ENCODE results near the gene MEDAG. TPM values are rescaled to one million over a fixed set of nuclear protein-coding genes. Genes with fewer than 3 reads are reported as not detected.
"Not testable (repeated sequence)": the region's sequence is repeated elsewhere in the genome, so short reads cannot be mapped to it uniquely, and the experiment has no call there.

Gene MEDAG
- total RNA-seq, 1 experiment from 2014 or later, result not detected

- intact Hi-C loops (cut with micrococcal nuclease; ENCODE audit: unreplicated experiment), result no loop called here
- H3K4me3 ChIP-seq (ENCODE audit: low read depth, low read length, poor library complexity, severe bottlenecking), result no peak overlapping the region
- CTCF ChIA-PET, result no interaction called here
- H3K27me3 ChIP-seq (replicated peaks; ENCODE audit: insufficient read depth, low read depth, low read length, poor library complexity), result no peaks in the 10 kb centered on the region
- no peak for DNase-seq (ENCODE audit: low spot score)
- no peak for TF ChIP-seq CTCF (conservative IDR thresholded peaks at IDR 0.05; ENCODE audit: low read depth, low read length)
- no peak for TF ChIP-seq EZH2 (IDR thresholded peaks at IDR 0.05; ENCODE audit: borderline replicate concordance, low read depth, low read length, poor library complexity, severe bottlenecking)
- POLR2A ChIA-PET (ENCODE audit: low non-redundant PET), result no interaction called here
- no peak overlapping the region for H3K27ac ChIP-seq (ENCODE audit: low read depth, low read length, poor library complexity, severe bottlenecking)
- no TSS peak for BruUV-seq (replicated peaks)
- H3K4me1 ChIP-seq (ENCODE audit: insufficient read depth, low read length, poor library complexity, severe bottlenecking), result no peaks in the 10 kb centered on the region
- H3K9me3 ChIP-seq (ENCODE audit: low read depth, low read length, poor library complexity, severe bottlenecking), result no peaks in the 10 kb centered on the region
- H3K36me3 ChIP-seq (ENCODE audit: insufficient read depth, low read length, poor library complexity, severe bottlenecking), result no peaks in the 10 kb centered on the region
Observed at GRCh38 chr13:30926781-30927180, 20.7 kb downstream of the MEDAG start.

GRCh38 chr13:30927188-30927587 lies 21.1 kb downstream of the MEDAG start:
- intact Hi-C loops (cut with micrococcal nuclease; ENCODE audit: unreplicated experiment); H3K4me1 ChIP-seq (ENCODE audit: insufficient read depth, low read length, poor library complexity, severe bottlenecking); H3K4me3 ChIP-seq (ENCODE audit: low read depth, low read length, poor library complexity, severe bottlenecking); POLR2A ChIA-PET (ENCODE audit: low non-redundant PET); H3K27me3 ChIP-seq (replicated peaks; ENCODE audit: insufficient read depth, low read depth, low read length, poor library complexity); H3K36me3 ChIP-seq (ENCODE audit: insufficient read depth, low read length, poor library complexity, severe bottlenecking); CTCF ChIA-PET; BruUV-seq (replicated peaks); DNase-seq (ENCODE audit: low spot score); H3K9me3 ChIP-seq (ENCODE audit: low read depth, low read length, poor library complexity, severe bottlenecking); H3K27ac ChIP-seq (ENCODE audit: low read depth, low read length, poor library complexity, severe bottlenecking): not testable (repeated sequence)

GRCh38 chr13:30927595-30927994 lies 21.5 kb downstream of the MEDAG start:
- H3K4me1 ChIP-seq (ENCODE audit: insufficient read depth, low read length, poor library complexity, severe bottlenecking), result no peaks in the 10 kb centered on the region
- no peaks in the 10 kb centered on the region for H3K9me3 ChIP-seq (ENCODE audit: low read depth, low read length, poor library complexity, severe bottlenecking)
- no peak for DNase-seq (ENCODE audit: low spot score)
- H3K27me3 ChIP-seq (replicated peaks; ENCODE audit: insufficient read depth, low read depth, low read length, poor library complexity), result no peaks in the 10 kb centered on the region
- BruUV-seq (replicated peaks), result no TSS peak
- no peaks in the 10 kb centered on the region for H3K36me3 ChIP-seq (ENCODE audit: insufficient read depth, low read length, poor library complexity, severe bottlenecking)
- H3K27ac ChIP-seq (ENCODE audit: low read depth, low read length, poor library complexity, severe bottlenecking), result no peak overlapping the region
- no peak for TF ChIP-seq EZH2 (IDR thresholded peaks at IDR 0.05; ENCODE audit: borderline replicate concordance, low read depth, low read length, poor library complexity, severe bottlenecking)
- TF ChIP-seq CTCF (conservative IDR thresholded peaks at IDR 0.05; ENCODE audit: low read depth, low read length), result no peak
- intact Hi-C loops (cut with micrococcal nuclease; ENCODE audit: unreplicated experiment), result no loop called here
- H3K4me3 ChIP-seq (ENCODE audit: low read depth, low read length, poor library complexity, severe bottlenecking), result no peak overlapping the region
- POLR2A ChIA-PET (ENCODE audit: low non-redundant PET), result no interaction called here
- CTCF ChIA-PET, result no interaction called here

- BruUV-seq (replicated peaks), result no TSS peak
- POLR2A ChIA-PET (ENCODE audit: low non-redundant PET), result no interaction called here
- no peaks in the 10 kb centered on the region for H3K36me3 ChIP-seq (ENCODE audit: insufficient read depth, low read length, poor library complexity, severe bottlenecking)
- H3K4me3 ChIP-seq (ENCODE audit: low read depth, low read length, poor library complexity, severe bottlenecking), result no peak overlapping the region
- intact Hi-C loops (cut with micrococcal nuclease; ENCODE audit: unreplicated experiment), result no loop called here
- TF ChIP-seq CTCF (conservative IDR thresholded peaks at IDR 0.05; ENCODE audit: low read depth, low read length) (no peak), EZH2 (IDR thresholded peaks at IDR 0.05; ENCODE audit: borderline replicate concordance, low read depth, low read length, poor library complexity, severe bottlenecking) (no peak)
- H3K27ac ChIP-seq (ENCODE audit: low read depth, low read length, poor library complexity, severe bottlenecking), result no peak overlapping the region
- no peak for DNase-seq (ENCODE audit: low spot score)
- CTCF ChIA-PET, result no interaction called here
- H3K4me1 ChIP-seq (ENCODE audit: insufficient read depth, low read length, poor library complexity, severe bottlenecking), result no peaks in the 10 kb centered on the region
- H3K27me3 ChIP-seq (replicated peaks; ENCODE audit: insufficient read depth, low read depth, low read length, poor library complexity), result no peaks in the 10 kb centered on the region
- no peaks in the 10 kb centered on the region for H3K9me3 ChIP-seq (ENCODE audit: low read depth, low read length, poor library complexity, severe bottlenecking)
Observed at GRCh38 chr13:30928978-30929377, 22.9 kb downstream of the MEDAG start.

All from A673 (cell line).